Medulla oblongata (tissue), 1 donor: ENCODE measurements around the gene SLC26A6.

ENCODE experiments used
- DNase-seq: peaks from one replicate; pipeline ENCODE4 v3.0.0-alpha.2; 2015; ENCODE audit errors: extremely low spot score

The SLC26A6 gene

GRCh38 chr3:48599509-48600285 is 35.6 kb downstream of the SLC26A6 start:
- no peak for DNase-seq

- no peak for DNase-seq
Measured at GRCh38 chr3:48599077-48599501, 36.2 kb downstream of the SLC26A6 start.

GRCh38 chr3:48598323-48599076 is 36.8 kb downstream of the SLC26A6 start:
- peak; percentile 21 for DNase-seq

- no peak for DNase-seq
Measured at GRCh38 chr3:48597408-48597800, 37.9 kb downstream of the SLC26A6 start.

- no peak for DNase-seq
Measured at GRCh38 chr3:48596676-48597407, 38.4 kb downstream of the SLC26A6 start.

- no peak for DNase-seq
Measured at GRCh38 chr3:48596157-48596556, 39.1 kb downstream of the SLC26A6 start.

- DNase-seq: no peak
Measured at GRCh38 chr3:48595526-48596121, 39.6 kb downstream of the SLC26A6 start.

GRCh38 chr3:48595075-48595525 is 40.2 kb downstream of the SLC26A6 start, which contains the start of gene COL7A1:
COL7A1 (minus strand) TSS chr3:48595329; CDS start chr3:48595159, 170 bp downstream.
- DNase-seq: no peak

GRCh38 chr3:48594417-48595049 is 40.7 kb downstream of the SLC26A6 start:
- DNase-seq: no peak

GRCh38 chr3:48593337-48593736 is 41.9 kb downstream of the SLC26A6 start:
- DNase-seq: no peak

GRCh38 chr3:48592519-48593087 is 42.7 kb downstream of the SLC26A6 start:
- DNase-seq: no peak

GRCh38 chr3:48591886-48592518 is 43.3 kb downstream of the SLC26A6 start:
- DNase-seq: no peak

- DNase-seq: no peak
Measured at GRCh38 chr3:48591436-48591835, 43.8 kb downstream of the SLC26A6 start.

GRCh38 chr3:48588230-48588629 is 47.0 kb downstream of the SLC26A6 start:
- DNase-seq: no peak

GRCh38 chr3:48587686-48588085 is 47.6 kb downstream of the SLC26A6 start:
- no peak for DNase-seq

GRCh38 chr3:48585411-48585810 is 49.9 kb downstream of the SLC26A6 start:
- DNase-seq: no peak

GRCh38 chr3:48584836-48585235 is 50.4 kb downstream of the SLC26A6 start:
- DNase-seq: no peak

- no peak for DNase-seq
Measured at GRCh38 chr3:48581621-48582481, 53.4 kb downstream of the SLC26A6 start.

GRCh38 chr3:48576647-48577046 is 58.6 kb downstream of the SLC26A6 start:
- DNase-seq: no peak
